Pancreas (tissue), 10 donors: ENCODE data around the gene PHLDB2. TPM values are rescaled to one million over a fixed set of nuclear protein-coding genes. Genes with fewer than 3 reads are reported as not detected.

ENCODE experiments used
- ATAC-seq, 4 donors: fragments of 200-7000 bp; cut with Tn5 transposase; one replicate each; pipeline versions ENCODE4 v1.8.0 to v1.9.1; 2020; ENCODE audit warnings: mild to moderate bottlenecking in 4 of 4, moderate library complexity in 4 of 4
- DNase-seq, 6 donors: peaks; one replicate each; pipeline ENCODE4 v3.0.0-alpha.2; 2020
- FAIRE-seq: peaks from 2 replicates; lab custom pipeline; 2012; peaks lifted over from hg19 to GRCh38; lab: Jason Lieb, UNC
- H3K27ac ChIP-seq, 4 donors: fragments of 200-600 bp; sonication (generic); 1 replicate in 3 of 4; 2 replicates in 1 of 4; pipeline versions ENCODE4 v1.5.0 to v1.8.0; 2020
- H3K27me3 ChIP-seq, 4 donors: fragments of 200-600 bp; one replicate each; pipeline ENCODE4 v1.8.0; 2021
- H3K36me3 ChIP-seq, 3 donors: fragments of 200-600 bp; sonication (generic) in 1 of 3; one replicate each; pipeline versions ENCODE4 v1.5.0 to v1.8.0; 2020 to 2021
- H3K4me1 ChIP-seq, 3 donors: fragments of 200-600 bp; one replicate each; pipeline ENCODE4 v1.8.0; 2021
- H3K4me3 ChIP-seq, 4 donors: fragments of 200-600 bp; sonication (generic) in 2 of 4; one replicate each; pipeline versions ENCODE4 v1.5.0 to v1.8.0; 2020 to 2021
- H3K9me3 ChIP-seq, 4 donors: fragments of 200-600 bp; one replicate each; pipeline ENCODE4 v1.8.0; 2021
- WGBS, 2 donors: extraction: QIAGEN DNeasy Blood & Tissue Kit; methylation state at CpG; one replicate each; pipeline ENCODE4 v1.1.7; 2013; 5-methylcytosine and 5-hydroxymethylcytosine counted together
- intact Hi-C, 3 donors: fragments of 100-400 bp; cut with DNase I; formaldehyde crosslinking; loops; one replicate each; pipeline versions ENCODE4 v1.11.1 to v1.14.2; 2022
- polyA plus RNA-seq, 2 donors: library from polyadenylated mRNA; stranded (reverse); fragments of 200-250 nt; gene quantifications; one replicate each; pipeline ENCODE4 v1.2.3, GENCODE V29; 2013
- total RNA-seq, 6 donors: library from RNA; stranded (reverse); fragmentation: NEBNext Ultra II Directional in 4 of 6; extraction: Animal tissue kit (Norgen Biotek cat#: 25700) in 4 of 6; gene quantifications; one replicate each; pipeline versions ENCODE4 v1.2.1 to v1.2.4, GENCODE V29; 2021 to 2023
- TF ChIP-seq, protein P1 (sequence below), 4 donors: fragments of 200-600 bp; sonication (generic) in 3 of 4; IDR thresholded peaks; one replicate each; pipeline versions ENCODE4 v1.5.0 to v1.8.0; 2021; ENCODE audit warnings: antibody characterized with exemption in 4 of 4
- donor health status: healthy with polysubstance abuse.
- donor health status: DM: no; HTN: no; CAD: no; lungs with moderate emphysema.
- donor health status: DM: no; HTN: no; CAD: no.
- donor health status: control.
- donor health status: control.
- donor health status: Bipolar disorder and iron deficiency.
- donor health status: DM: yes; HTN: yes; CAD: no.
- donor health status: DM: no; HTN: no; CAD: no.
- donor health status: DM: no; HTN: no; CAD: no.
- donor health status: DM: yes; HTN: yes; CAD: no.

The PHLDB2 gene
- total and polyA plus RNA-seq, 8 donors = 10.8 to 36.7 (median 15.1) TPM

DNA sequence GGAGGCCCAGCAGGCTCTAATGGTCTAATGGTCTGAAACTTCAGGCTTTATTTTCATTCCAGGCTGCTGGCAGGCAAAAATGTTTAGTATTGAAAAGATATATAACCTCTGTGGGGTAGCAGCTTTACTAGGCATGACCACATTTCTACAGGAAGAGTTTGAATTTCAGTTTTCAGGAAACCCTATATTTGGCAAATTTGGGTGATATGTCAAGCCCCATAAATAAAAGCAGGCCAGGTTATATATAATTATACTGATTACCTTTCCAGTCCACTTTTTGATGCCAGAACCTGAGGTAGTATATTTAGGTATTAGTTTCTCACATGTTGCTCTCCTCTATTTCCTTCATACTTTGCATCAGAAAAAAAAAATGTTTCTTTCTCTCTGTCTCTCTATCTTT lies 37.2 kb upstream of the PHLDB2 start:
- intact Hi-C loops = no loop called here
- TF ChIP-seq, protein P1, sequence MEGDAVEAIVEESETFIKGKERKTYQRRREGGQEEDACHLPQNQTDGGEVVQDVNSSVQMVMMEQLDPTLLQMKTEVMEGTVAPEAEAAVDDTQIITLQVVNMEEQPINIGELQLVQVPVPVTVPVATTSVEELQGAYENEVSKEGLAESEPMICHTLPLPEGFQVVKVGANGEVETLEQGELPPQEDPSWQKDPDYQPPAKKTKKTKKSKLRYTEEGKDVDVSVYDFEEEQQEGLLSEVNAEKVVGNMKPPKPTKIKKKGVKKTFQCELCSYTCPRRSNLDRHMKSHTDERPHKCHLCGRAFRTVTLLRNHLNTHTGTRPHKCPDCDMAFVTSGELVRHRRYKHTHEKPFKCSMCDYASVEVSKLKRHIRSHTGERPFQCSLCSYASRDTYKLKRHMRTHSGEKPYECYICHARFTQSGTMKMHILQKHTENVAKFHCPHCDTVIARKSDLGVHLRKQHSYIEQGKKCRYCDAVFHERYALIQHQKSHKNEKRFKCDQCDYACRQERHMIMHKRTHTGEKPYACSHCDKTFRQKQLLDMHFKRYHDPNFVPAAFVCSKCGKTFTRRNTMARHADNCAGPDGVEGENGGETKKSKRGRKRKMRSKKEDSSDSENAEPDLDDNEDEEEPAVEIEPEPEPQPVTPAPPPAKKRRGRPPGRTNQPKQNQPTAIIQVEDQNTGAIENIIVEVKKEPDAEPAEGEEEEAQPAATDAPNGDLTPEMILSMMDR (IDR thresholded peaks at IDR 0.05) = no peak
- H3K4me1 ChIP-seq = no peaks in the 10 kb centered on the region
- no peaks in the 10 kb centered on the region for H3K9me3 ChIP-seq
- H3K27ac ChIP-seq = no peak overlapping the region
- H3K27me3 ChIP-seq = no peaks in the 10 kb centered on the region
- no peak overlapping the region for H3K4me3 ChIP-seq
- H3K36me3 ChIP-seq = no peaks in the 10 kb centered on the region
- no peak for DNase-seq
- FAIRE-seq = no peak
- no peak for ATAC-seq

DNA sequence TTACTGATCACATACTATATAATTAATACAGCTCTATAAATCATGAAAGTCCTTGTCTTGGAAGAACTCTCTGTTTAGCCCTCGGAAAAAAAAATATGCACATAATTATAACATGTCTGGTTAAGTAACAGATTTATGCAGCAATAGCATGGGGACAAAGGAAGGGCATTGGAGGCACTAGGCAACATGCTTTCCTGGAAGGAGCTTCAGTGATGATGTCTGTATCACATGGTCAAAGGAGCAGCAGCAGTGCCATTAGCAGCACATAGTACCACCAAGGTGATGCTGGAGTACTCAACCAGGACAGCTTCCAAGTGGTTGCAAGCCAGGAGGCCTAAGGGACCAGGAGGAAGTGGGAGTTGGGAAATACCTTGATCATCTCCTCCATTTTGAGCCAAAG lies 36.3 kb upstream of the PHLDB2 start:
- 95% methylated on average over 1 of the region's 1 CpG for WGBS, 2 donors
- H3K27me3 ChIP-seq = no peaks in the 10 kb centered on the region
- H3K9me3 ChIP-seq = no peaks in the 10 kb centered on the region
- ATAC-seq = no peak
- TF ChIP-seq, protein P1 (IDR thresholded peaks at IDR 0.05) = no peak
- H3K4me1 ChIP-seq = no peaks in the 10 kb centered on the region
- H3K36me3 ChIP-seq = no peaks in the 10 kb centered on the region
- no peak for DNase-seq
- FAIRE-seq = no peak
- H3K4me3 ChIP-seq = no peak overlapping the region
- intact Hi-C loops = no loop called here
- H3K27ac ChIP-seq = no peak overlapping the region

DNA sequence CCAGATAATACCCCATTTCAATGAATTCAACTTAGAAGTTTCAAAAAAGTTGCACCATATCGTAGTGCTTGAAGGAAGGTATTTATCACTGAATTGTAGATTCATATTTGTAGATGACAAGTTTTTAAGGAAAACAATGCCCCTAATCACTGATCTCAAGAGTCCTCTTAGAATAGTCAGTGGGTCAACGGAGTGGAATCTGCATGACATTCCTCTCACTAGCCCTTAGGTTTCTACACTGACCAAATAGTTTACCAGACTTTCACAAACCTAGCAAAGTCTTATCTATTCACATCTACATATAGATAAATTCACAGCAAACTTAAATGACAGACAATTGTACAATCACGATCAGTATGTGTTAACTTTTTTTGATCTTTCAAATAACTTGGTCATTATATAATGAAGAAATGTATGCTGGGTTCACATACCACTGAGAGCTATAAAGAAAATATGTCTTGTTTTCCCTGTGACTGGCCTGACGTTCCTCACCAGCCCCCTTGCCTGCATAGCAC lies 35.7 kb upstream of the PHLDB2 start:
- no peak overlapping the region for H3K27ac ChIP-seq
- H3K4me1 ChIP-seq = no peaks in the 10 kb centered on the region
- TF ChIP-seq, protein P1 (IDR thresholded peaks at IDR 0.05) = no peak
- H3K27me3 ChIP-seq = no peaks in the 10 kb centered on the region
- FAIRE-seq = no peak
- no peaks in the 10 kb centered on the region for H3K9me3 ChIP-seq
- H3K36me3 ChIP-seq = no peaks in the 10 kb centered on the region
- H3K4me3 ChIP-seq = no peak overlapping the region
- ATAC-seq = no peak
- 93 to 95% methylated on average over 4 of the region's 4 CpGs for WGBS, 2 donors
- no peak for DNase-seq
- intact Hi-C loops = no loop called here

DNA sequence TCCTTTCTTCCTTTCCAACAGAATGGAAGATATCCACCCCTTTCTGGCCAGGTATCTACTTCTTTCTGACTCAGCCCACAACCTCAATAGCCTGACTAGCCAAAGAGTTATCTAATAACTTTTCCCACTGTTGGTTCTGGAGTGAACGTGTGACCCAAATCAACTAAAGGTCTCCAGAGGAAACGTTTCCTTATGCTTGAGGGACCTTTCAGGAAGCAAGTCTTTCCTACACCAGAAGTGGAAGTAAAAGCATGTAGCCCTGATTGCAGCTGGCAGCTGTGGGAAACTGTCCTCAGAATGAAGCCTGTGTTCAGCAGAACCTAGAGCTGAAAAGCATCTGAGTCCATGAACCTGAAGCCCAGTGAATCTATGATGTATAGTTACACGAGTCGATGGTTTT lies 34.7 kb upstream of the PHLDB2 start:
- TF ChIP-seq, protein P1 (IDR thresholded peaks at IDR 0.05) = no peak
- WGBS, 2 donors = 59 to 61% methylated on average over 4 of the region's 4 CpGs
- H3K4me3 ChIP-seq = no peak overlapping the region
- H3K27ac ChIP-seq = no peak overlapping the region
- H3K9me3 ChIP-seq = no peaks in the 10 kb centered on the region
- no peaks in the 10 kb centered on the region for H3K27me3 ChIP-seq
- no peak for ATAC-seq
- H3K36me3 ChIP-seq = no peaks in the 10 kb centered on the region
- no peaks in the 10 kb centered on the region for H3K4me1 ChIP-seq
- intact Hi-C loops = no loop called here
- FAIRE-seq = no peak
- no peak for DNase-seq

DNA sequence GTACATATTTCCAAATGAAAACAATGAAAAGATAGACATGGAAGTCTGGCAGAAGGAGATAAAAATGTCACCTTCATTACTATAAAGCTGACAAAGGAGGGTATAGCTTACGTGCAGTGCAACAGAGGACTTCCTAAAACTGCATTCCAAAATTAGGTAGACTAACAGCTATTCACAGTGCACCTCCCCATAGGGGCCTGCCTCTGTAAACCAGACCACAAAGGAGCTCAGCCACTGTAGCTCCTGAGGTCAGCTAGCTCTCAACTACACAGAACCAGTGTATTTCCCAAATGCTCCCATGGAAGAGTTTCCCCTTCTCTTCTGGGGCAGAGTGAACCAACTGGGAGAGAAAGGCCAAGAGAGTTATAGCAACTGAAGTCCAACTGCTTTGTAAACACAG lies 31.2 kb upstream of the PHLDB2 start:
- Histone ChIP-seq H3K27me3 (no peaks in the 10 kb centered on the region), H3K4me3 (no peak overlapping the region), H3K9me3 (no peaks in the 10 kb centered on the region), H3K4me1 (no peaks in the 10 kb centered on the region), H3K27ac (no peak overlapping the region), H3K36me3 (no peaks in the 10 kb centered on the region)
- FAIRE-seq = no peak
- DNase-seq = no peak
- TF ChIP-seq, protein P1 (IDR thresholded peaks at IDR 0.05) = no peak
- ATAC-seq = no peak
- 93% methylated on average over 1 of the region's 1 CpG for WGBS, 2 donors
- intact Hi-C loops = no loop called here
